Heart left ventricle (tissue), 16 donors: ENCODE data around the gene PARP9. TPM values are rescaled to one million over a fixed set of nuclear protein-coding genes. Genes with fewer than 3 reads are reported as not detected.

Experiments used
- ATAC-seq, 4 donors: fragments of 200-7000 bp; cut with Tn5 transposase; one replicate each; pipeline ENCODE4 v1.9.1; 2020 to 2022; ENCODE audit warnings: moderate library complexity in 4 of 4, mild to moderate bottlenecking in 3 of 4, moderate number of reproducible peaks in 1 of 4
- DNase-seq, 5 donors: peaks; one replicate each; pipeline ENCODE4 v3.0.0-alpha.2; 2020
- H3K27ac ChIP-seq, 12 donors: fragments of 200-600 bp; sonication (generic) in 4 of 12; one replicate each; pipeline versions ENCODE4 v1.5.0 to v1.8.0; 2016 to 2022; ENCODE audit warnings: mild to moderate bottlenecking in 2 of 12
- H3K27me3 ChIP-seq, 9 donors: fragments of 200-600 bp; sonication (generic) in 2 of 9; one replicate each; pipeline versions ENCODE4 v1.5.1 to v1.8.0; 2016 to 2022; ENCODE audit warnings: mild to moderate bottlenecking in 3 of 9
- H3K36me3 ChIP-seq, 9 donors: fragments of 200-600 bp; sonication (generic) in 2 of 9; one replicate each; pipeline versions ENCODE4 v1.5.0 to v1.8.0; 2018 to 2022; ENCODE audit warnings: mild to moderate bottlenecking in 2 of 9
- H3K4me1 ChIP-seq, 12 donors: fragments of 200-600 bp; sonication (generic) in 4 of 12; one replicate each; pipeline versions ENCODE4 v1.5.0 to v1.8.0; 2016 to 2022; ENCODE audit warnings: mild to moderate bottlenecking in 3 of 12
- H3K4me3 ChIP-seq, 12 donors: fragments of 200-600 bp; sonication (generic) in 4 of 12; one replicate each; pipeline versions ENCODE4 v1.5.0 to v1.8.0; 2017 to 2022; ENCODE audit warnings: mild to moderate bottlenecking in 9 of 12, moderate library complexity in 4 of 12
- H3K9me3 ChIP-seq, 12 donors: fragments of 200-600 bp; sonication (generic) in 4 of 12; one replicate each; pipeline versions ENCODE4 v1.5.0 to v1.8.0; 2016 to 2022; ENCODE audit warnings: mild to moderate bottlenecking in 1 of 12
- CTCF ChIP-seq, 12 donors: fragments of 200-600 bp; sonication (generic) in 4 of 12; IDR thresholded peaks; one replicate each; pipeline versions ENCODE4 v1.5.0 to v1.8.0; 2018 to 2022; ENCODE audit warnings: antibody characterized with exemption in 12 of 12, mild to moderate bottlenecking in 5 of 12
- POLR2A ChIP-seq, 2 donors: fragments of 450-650 bp; IDR thresholded peaks; one replicate each; pipeline ENCODE4 v1.6.1; 2017; ENCODE audit warnings: antibody characterized with exemption in 2 of 2, mild to moderate bottlenecking in 2 of 2, moderate library complexity in 2 of 2
- WGBS, 4 donors: extraction: QIAGEN DNeasy Blood & Tissue Kit in 2 of 4; methylation state at CpG; one replicate each; pipeline versions ENCODE4 v1.1.5 to v1.1.7; 2013 to 2018; 5-methylcytosine and 5-hydroxymethylcytosine counted together
- intact Hi-C, 10 donors: fragments of 100-400 bp; cut with DNase I; formaldehyde crosslinking; loops; one replicate each; pipeline versions ENCODE4 v1.11.1 to v1.14.2; 2022
- polyA plus RNA-seq, 2 donors: library from polyadenylated mRNA; stranded (reverse); fragments of 200-250 nt; gene quantifications; one replicate each; pipeline ENCODE4 v1.2.3, GENCODE V29; 2013
- total RNA-seq, 9 donors: library from RNA; depleted of rRNA in 2 of 9; stranded (reverse); fragments of >200 nt in 2 of 9; fragmentation: NEBNext Ultra II Directional in 3 of 9; extraction: Animal tissue kit (Norgen Biotek cat#: 25700) in 3 of 9; gene quantifications; one replicate each; pipeline versions ENCODE4 v1.1.0 to v1.2.4, GENCODE V29; 2016 to 2023
- donor health status: ischemic (EF 13 %, LVEDD 7.1; RV severe dilation, severe dysfunction).
- donor health status: healthy with polysubstance abuse.
- donor health status: DM: no; HTN: yes; CAD: no.
- donor health status: DM: no; HTN: no; CAD: no.
- donor health status: ischemic (EF 25% LVEDD 6.9; RV normal size, moderate dysfunction).
- donor health status: ischemic (EF 25% LVEDD 5.7; RV mildly dilated, moderate dysfunction).
- donor health status: healthy.
- donor health status: DM: yes; HTN: yes; CAD: no.
- donor health status: ischemic (EF 35%, LVEDD 5.7; RV mildly dilated, moderate dysfunction).
- donor health status: nonischemic (EF 11% LVEDD 7.7; RV severe dilation, severe dysfunction).
- donor health status: DM: yes; HTN: yes; CAD: no.
- donor health status: PGD.
- donor health status: ischemic (EF 29% LVEDD 5.4; RV normal size, mild dysfunction).
- donor health status: nonischemic (EF 23%, LVEDD 6.1; RV moderate dilation, normal function).

The PARP9 gene
- total and polyA plus RNA-seq, 11 donors: 8.2 to 73.0 (median 14.9) TPM

- intact Hi-C loops: no loop called here
- DNase-seq (no peak), ATAC-seq (no peak)
- H3K4me1 ChIP-seq: no peaks in the 10 kb centered on the region
- H3K9me3 ChIP-seq: no peaks in the 10 kb centered on the region
- no peak for TF ChIP-seq CTCF (IDR thresholded peaks at IDR 0.05)
- no peak for TF ChIP-seq POLR2A (IDR thresholded peaks at IDR 0.05)
- no peak overlapping the region for H3K27ac ChIP-seq
- peaks cover 0 to 4% (median 0%) of the 10 kb centered on the region in 9 donors for H3K27me3 ChIP-seq
- H3K4me3 ChIP-seq: no peak overlapping the region
- 62 to 76% (median 71%) methylated on average over 5 of the region's 5 CpGs for WGBS, 4 donors
- no peaks in the 10 kb centered on the region for H3K36me3 ChIP-seq
Measured at GRCh38 chr3:122589297-122589696, 25.2 kb upstream of the PARP9 start.

GRCh38 chr3:122587572-122587971 lies 23.5 kb upstream of the PARP9 start:
- no peak for DNase-seq
- WGBS, 4 donors: 17 to 85% (median 47%) methylated on average over 2 of the region's 2 CpGs
- Histone ChIP-seq H3K27ac (no peak overlapping the region), H3K36me3 (no peaks in the 10 kb centered on the region), H3K4me1 (no peaks in the 10 kb centered on the region), H3K27me3 (no peaks in the 10 kb centered on the region), H3K9me3 (peaks cover 0 to 14% (median 3%) of the 10 kb centered on the region in 12 donors), H3K4me3 (no peak overlapping the region)
- intact Hi-C loops: no loop called here
- ATAC-seq: no peak
- TF ChIP-seq POLR2A (IDR thresholded peaks at IDR 0.05): no peak
- TF ChIP-seq CTCF (IDR thresholded peaks at IDR 0.05): no peak

GRCh38 chr3:122586773-122587485 lies 22.8 kb upstream of the PARP9 start:
- Histone ChIP-seq H3K4me1 (no peaks in the 10 kb centered on the region), H3K4me3 (no peak overlapping the region), H3K27me3 (no peaks in the 10 kb centered on the region), H3K27ac (no peak overlapping the region), H3K9me3 (peaks cover 0 to 20% (median 10%) of the 10 kb centered on the region in 12 donors), H3K36me3 (no peaks in the 10 kb centered on the region)
- intact Hi-C loops: no loop called here
- TF ChIP-seq POLR2A (IDR thresholded peaks at IDR 0.05) (no peak), CTCF (IDR thresholded peaks at IDR 0.05) (no peak)
- no peak for ATAC-seq
- DNase-seq: no peak

DNA sequence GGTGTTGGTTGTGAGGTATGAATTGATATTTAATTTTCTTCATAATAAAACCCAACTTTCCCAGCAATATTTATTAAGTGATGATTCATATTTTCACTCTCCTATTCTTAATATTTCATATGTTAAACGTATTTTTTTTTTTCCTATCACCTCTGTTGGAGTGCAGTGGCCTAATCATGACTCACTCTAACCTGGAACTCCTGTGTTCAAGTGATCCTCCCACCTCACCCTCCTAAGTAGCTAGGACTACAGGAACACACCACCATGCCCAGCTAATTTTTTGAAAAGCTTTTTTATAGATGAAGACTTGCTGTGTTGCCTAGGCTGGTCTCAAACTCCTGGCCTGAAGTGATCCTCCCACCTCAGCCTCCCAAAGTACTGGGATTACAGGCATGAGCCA lies 22.0 kb upstream of the PARP9 start:
- no peak for ATAC-seq

More for the DNA sequence above, 22.0 kb upstream of the PARP9 start:
- no peaks in the 10 kb centered on the region for H3K27me3 ChIP-seq
- 39 to 67% (median 41%) methylated on average over 1 of the region's 1 CpG for WGBS, 4 donors
- no peak for DNase-seq
- no peak overlapping the region for H3K4me3 ChIP-seq
- H3K36me3 ChIP-seq: no peaks in the 10 kb centered on the region
- peaks cover 0 to 29% (median 16%) of the 10 kb centered on the region in 12 donors for H3K9me3 ChIP-seq
- no peak overlapping the region for H3K27ac ChIP-seq
- no peaks in the 10 kb centered on the region for H3K4me1 ChIP-seq
- intact Hi-C loops: no loop called here
- TF ChIP-seq CTCF (IDR thresholded peaks at IDR 0.05) (no peak), POLR2A (IDR thresholded peaks at IDR 0.05) (no peak)
